Neuron (in vitro differentiated cells): ENCODE data around the gene SLC66A2.
"Not testable (repeated sequence)": the region's sequence is repeated elsewhere in the genome, so short reads cannot be mapped to it uniquely, and the experiment has no call there.

ENCODE experiments used
- H2AFZ ChIP-seq: one replicate; pipeline ENCODE4 v1.6.1; 2013; ENCODE audit warnings: low read depth, mild to moderate bottlenecking, inconsistent platforms, low read length, moderate library complexity
- H3K27me3 ChIP-seq: one replicate; pipeline ENCODE4 v1.6.1; 2013; ENCODE audit warnings: low read length; ENCODE audit not compliant: insufficient read depth
- H3K36me3 ChIP-seq: one replicate; pipeline ENCODE4 v1.6.1; 2013; ENCODE audit warnings: low read length; ENCODE audit not compliant: insufficient read depth
- H3K4me1 ChIP-seq: one replicate; pipeline ENCODE4 v1.6.1; 2013; ENCODE audit warnings: low read length; ENCODE audit not compliant: insufficient read depth
- H3K4me3 ChIP-seq: 2 replicates; pipeline ENCODE4 v1.5.1; 2013; ENCODE audit warnings: mild to moderate bottlenecking, low read length, moderate library complexity
- H3K9me3 ChIP-seq: one replicate; pipeline ENCODE4 v1.6.1; 2013; ENCODE audit warnings: low read length

SLC66A2 gene

DNA sequence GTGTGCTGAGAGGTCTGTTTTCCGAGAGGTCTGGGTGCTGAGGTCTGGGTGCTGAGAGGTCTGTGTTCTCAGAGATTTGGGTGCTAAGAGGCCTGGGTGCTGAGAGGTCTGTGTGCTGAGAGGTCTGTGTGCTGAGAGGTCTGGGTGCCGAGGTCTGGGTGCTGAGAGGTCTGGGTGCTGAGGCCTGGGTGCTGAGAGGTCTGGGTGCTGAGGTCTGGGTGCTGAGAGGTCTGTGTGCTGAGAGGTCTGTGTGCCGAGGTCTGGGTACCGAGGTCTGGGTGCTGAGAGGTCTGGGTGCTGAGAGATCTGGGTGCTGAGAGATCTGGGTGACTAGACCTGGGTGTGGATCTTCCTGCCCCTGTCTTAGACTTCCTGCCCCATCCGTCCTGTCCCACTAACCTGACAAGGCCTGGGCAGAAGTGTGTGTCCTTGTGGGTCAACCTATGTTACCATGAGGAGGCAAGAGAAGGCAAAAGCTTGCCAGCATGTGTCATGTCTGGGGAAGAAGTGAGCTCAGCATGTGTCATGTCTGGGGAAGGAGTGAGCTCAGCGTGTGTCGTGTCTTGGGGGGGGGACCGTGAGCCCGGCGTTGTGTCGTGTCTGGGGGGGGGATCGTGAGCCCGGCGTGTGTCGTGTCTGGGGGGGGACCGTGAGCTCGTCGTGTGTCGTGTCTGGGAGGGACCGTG is 84.4 kb downstream of the SLC66A2 start:
- Histone ChIP-seq H3K36me3 (no peaks in the 10 kb centered on the region), H2AFZ (no peak overlapping the region), H3K9me3 (peaks cover 9% of the 10 kb centered on the region), H3K27me3 (no peaks in the 10 kb centered on the region), H3K4me3 (no peak overlapping the region), H3K4me1 (no peaks in the 10 kb centered on the region)

DNA sequence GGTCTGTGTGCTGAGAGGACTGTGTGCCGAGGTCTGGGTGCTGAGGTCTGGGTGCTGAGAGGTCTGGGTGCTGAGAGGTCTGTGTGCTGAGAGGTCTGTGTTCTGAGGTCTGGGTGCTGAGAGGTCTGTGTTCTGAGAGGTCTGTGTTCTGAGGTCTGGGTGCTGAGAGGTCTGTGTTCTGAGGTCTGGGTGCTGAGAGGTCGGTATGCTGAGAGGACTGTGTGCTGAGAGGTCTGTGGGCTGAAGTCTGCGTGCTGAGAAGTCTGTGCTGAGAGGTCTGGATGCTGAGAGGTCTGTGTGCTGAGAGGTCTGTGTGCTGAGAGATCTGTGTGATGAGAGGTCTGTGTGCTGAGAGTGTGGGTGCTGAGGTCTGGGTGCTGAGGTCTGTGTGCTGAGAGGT is 85.5 kb downstream of the SLC66A2 start:
- not testable (repeated sequence) for H3K4me1 ChIP-seq, H3K36me3 ChIP-seq, H3K4me3 ChIP-seq, H3K27me3 ChIP-seq, H2AFZ ChIP-seq, H3K9me3 ChIP-seq

DNA sequence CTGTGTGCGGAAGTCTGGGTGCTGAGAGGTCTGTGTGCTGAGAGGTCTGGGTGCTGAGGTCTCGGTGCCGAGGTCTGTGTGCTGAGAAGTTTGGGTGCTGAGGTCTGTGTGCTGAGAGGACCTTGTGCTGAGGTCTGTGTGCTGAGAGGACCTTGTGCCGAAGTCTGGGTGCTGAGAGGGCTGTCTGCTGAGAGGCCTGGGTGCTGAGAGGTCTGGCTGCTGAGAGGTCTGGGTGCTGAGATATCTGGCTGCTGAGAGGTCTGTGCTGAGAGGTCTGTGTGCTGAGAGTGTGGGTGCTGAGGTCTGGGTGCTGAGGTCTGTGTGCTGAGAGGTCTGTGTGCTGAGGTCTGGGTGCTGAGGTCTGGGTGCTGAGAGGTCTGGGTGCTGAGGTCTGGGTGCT is 86.5 kb downstream of the SLC66A2 start:
- H2AFZ ChIP-seq, H3K4me1 ChIP-seq: not testable (repeated sequence)

DNA sequence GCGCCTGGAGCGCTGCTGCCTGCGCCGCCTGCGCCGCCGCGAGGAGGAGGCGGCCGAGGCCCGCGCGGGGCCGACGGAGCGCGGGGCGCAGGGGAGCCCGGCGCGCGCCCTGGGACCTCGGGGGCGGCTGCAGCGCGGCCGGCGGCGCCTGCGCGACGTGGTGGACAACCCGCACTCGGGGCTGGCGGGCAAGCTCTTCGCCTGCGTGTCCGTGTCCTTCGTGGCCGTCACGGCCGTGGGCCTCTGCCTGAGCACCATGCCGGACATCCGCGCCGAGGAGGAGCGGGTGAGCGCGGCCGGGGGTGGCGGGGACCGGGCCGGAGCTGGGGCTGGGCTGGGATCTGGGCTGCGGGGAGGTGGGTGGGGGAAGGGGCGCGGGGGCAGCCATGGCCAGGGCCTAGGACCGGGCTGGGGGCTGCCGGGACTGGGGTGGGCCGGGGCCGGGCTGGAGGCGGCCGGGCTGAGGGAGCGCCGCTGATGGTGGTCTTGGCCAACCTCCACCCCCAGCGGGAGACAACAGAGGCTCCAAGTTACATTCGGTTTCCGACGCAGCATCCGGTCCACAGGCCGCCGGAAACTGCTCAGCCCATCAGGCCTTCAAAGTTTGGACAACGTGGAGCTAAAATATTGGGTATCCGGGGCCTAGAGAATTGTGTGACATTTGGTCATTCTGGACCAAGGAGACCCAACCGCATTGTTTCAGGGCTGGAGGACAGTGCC is 87.3 kb downstream of the SLC66A2 start:
- no peaks in the 10 kb centered on the region for H3K4me1 ChIP-seq
- peaks cover 3% of the 10 kb centered on the region for H3K27me3 ChIP-seq
- no peak overlapping the region for H3K4me3 ChIP-seq
- H3K9me3 ChIP-seq, result peaks cover 8% of the 10 kb centered on the region
- no peaks in the 10 kb centered on the region for H3K36me3 ChIP-seq
- H2AFZ ChIP-seq, result no peak overlapping the region

More for the DNA sequence above, 86.5 kb downstream of the SLC66A2 start:
- not testable (repeated sequence) for H3K4me3 ChIP-seq, H3K27me3 ChIP-seq, H3K9me3 ChIP-seq, H3K36me3 ChIP-seq

DNA sequence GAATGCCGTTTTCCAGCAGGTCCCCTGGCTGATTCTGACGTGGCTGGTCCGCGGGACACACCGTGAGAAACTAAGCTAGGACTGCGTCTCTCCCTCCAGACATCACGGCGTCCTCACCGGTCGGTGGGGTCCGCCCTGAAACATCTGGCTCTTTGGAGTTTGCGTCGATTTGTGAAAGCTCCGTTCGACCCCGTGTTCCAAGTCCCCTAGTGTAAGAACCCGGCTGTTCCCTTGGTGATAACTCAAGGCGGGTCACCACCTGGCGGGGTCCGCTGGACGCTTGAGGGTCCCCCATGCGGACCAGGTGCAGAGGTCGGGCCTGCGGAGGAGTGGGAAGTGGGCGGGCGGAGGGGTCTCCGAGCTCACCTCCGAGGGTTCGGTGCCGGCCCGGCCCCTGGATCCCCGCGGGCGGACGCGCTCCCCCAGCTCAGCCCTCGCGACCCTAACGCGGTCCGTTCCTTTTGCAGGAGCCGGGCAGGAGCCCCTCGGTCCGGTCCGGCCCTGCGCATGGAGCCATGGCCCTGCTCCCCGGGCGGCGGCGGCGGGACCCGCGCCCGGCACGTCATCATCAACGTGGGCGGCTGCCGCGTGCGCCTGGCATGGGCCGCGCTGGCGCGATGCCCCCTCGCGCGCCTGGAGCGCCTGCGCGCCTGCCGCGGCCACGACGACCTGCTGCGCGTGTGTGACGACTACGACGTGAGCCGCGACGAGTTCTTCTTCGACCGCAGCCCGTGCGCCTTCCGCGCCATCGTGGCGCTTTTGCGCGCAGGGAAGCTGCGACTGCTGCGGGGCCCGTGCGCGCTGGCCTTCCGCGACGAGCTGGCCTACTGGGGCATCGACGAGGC is 88.1 kb downstream of the SLC66A2 start:
- Histone ChIP-seq H3K36me3 (no peaks in the 10 kb centered on the region), H3K4me1 (no peaks in the 10 kb centered on the region), H3K4me3 (no peak overlapping the region), H3K9me3 (peaks cover 8% of the 10 kb centered on the region), H2AFZ (no peak overlapping the region), H3K27me3 (peaks cover 3% of the 10 kb centered on the region)

DNA sequence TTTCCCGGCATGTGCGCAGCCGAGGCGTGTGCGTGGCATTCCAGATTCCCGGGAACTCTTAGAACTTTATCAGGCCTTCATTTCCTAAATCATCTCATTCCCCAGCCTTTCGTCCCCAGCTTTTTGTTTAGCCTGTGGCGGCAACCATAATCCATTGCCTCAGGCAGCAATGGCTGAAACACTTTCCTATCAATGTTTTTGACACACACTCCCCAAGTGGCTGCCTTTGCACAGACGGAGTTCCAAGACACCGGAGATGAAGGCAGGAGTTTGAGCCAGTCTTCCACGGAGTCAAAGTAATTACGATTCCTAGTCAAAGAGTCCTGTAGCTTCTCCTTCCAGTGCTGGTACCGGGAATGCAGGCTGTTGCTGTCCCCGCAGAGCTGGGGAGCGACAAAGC is 88.9 kb downstream of the SLC66A2 start:
- Histone ChIP-seq H3K36me3 (no peaks in the 10 kb centered on the region), H3K4me3 (no peak overlapping the region), H3K4me1 (no peaks in the 10 kb centered on the region), H3K27me3 (peaks cover 3% of the 10 kb centered on the region), H3K9me3 (peaks cover 8% of the 10 kb centered on the region), H2AFZ (no peak overlapping the region)

DNA sequence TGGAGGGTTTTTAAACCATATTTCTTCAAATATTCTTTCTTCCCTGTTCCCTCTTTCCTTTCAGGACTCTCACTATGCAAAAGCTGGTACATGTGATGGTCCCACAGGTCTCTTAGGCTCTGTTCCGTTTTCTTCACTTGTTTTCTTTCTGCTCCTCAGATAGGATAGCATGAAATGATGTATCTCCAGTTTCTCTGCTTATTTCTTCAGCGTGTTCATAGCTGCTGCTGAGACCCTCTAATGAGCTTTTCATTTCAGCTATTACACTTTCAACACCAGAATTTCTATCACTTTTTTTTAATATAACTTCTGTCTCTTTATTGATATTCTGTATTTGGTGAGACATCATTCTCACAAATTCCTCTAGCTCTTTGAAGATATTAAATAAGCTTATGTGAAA is 89.8 kb downstream of the SLC66A2 start:
- H2AFZ ChIP-seq, result no peak overlapping the region
- H3K36me3 ChIP-seq, result no peaks in the 10 kb centered on the region
- H3K9me3 ChIP-seq, result peaks cover 8% of the 10 kb centered on the region
- no peaks in the 10 kb centered on the region for H3K4me1 ChIP-seq
- peaks cover 3% of the 10 kb centered on the region for H3K27me3 ChIP-seq
- no peak overlapping the region for H3K4me3 ChIP-seq

DNA sequence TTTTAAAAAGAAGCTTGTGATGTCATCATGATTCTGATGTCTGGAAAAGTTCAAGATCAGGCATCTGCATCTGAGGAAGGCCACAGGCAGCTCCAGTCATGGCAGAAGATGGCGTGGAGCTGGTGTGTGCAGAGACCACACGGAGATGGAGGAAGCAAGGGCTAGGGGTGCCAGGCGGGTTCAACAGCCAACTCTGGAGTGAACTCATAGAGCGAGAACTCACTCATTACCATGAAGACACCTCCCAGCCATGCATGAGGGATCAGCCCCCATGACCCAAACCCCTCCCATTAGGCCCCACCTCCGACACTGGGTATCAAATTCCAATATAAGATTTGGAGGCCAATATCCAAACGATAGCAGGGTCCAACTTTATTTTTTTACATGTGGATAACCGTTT is 92.1 kb downstream of the SLC66A2 start:
- H3K27me3 ChIP-seq, result peaks cover 3% of the 10 kb centered on the region

DNA sequence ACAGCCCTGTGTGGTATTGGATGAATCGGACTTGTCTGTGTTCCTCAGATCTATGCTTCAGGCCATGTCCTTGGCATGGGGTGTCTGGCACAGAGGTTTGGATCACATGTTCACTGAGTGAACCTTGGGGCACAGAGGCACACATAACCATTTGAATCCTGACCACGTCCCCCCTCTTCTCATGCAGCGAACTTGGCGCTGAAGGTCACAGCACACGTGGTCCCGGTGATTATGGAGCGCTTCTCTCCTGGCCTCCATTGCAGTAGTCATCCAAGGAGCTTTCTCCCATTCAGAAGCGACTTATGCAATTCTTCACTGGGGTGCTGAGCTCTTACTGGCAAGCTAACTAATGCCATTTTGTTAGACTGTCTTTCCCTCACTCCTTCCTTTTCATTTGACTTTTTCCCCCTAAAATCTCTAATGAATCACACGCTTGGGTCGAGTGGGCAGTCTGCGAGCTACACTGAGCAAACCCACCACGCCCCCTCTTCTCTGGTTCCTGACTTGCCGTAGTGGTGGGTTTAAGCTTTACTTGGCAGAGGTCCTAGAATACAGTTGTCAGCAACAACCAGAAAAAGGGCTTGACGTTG is 94.3 kb downstream of the SLC66A2 start:
- Histone ChIP-seq H3K27me3 (peaks cover 3% of the 10 kb centered on the region), H3K36me3 (no peaks in the 10 kb centered on the region), H3K4me1 (no peaks in the 10 kb centered on the region), H3K9me3 (no peaks in the 10 kb centered on the region), H2AFZ (no peak overlapping the region), H3K4me3 (no peak overlapping the region)

More for the DNA sequence above, 92.1 kb downstream of the SLC66A2 start:
- H3K4me1 ChIP-seq, result no peaks in the 10 kb centered on the region
- H3K4me3 ChIP-seq, result no peak overlapping the region
- peaks cover 8% of the 10 kb centered on the region for H3K9me3 ChIP-seq
- H2AFZ ChIP-seq, result no peak overlapping the region
- H3K36me3 ChIP-seq, result no peaks in the 10 kb centered on the region

DNA sequence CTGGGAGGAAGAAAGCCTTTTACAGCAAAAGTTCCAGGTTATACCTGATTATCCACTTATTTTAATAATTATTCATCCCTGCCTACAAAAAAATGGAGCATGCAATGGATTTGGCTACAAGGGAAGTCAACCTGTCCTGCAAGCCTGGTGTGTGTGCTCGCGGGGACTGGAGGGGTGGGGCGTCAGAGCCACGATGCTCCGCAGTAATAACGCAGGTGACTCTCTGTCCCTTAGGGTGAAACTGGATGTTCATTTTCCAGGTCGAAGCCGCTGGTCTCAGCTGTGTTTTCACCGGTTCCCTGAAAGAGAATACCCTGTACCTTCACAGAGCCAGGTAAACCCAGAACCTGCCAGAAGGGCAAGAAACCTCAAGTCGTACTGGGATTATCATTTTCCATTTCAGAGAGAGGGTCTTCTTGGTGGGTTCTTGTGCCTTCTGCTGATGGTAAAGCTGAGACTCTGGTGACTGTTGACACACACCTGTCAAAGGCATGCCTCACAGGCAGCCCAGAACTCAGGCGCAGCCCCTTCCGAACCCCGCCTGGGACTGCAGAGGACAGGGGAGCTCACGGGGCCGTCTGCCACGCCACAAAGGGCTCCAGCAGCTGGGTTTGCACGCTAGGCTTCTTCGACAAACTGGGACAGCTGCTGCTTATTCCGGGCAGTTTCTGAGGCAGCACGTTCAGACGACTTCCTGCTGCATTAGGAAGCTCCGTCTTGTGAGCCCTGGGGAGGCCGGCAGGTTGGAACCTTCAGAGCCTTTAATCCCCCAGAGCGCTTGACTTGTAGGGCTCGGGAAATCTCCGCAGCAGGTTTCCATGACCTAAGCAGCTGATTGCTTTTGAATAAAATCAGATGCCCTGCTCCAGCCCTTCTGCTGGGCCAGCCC is 95.1 kb downstream of the SLC66A2 start:
- Histone ChIP-seq H3K4me1 (no peaks in the 10 kb centered on the region), H2AFZ (no peak overlapping the region), H3K4me3 (no peak overlapping the region), H3K9me3 (no peaks in the 10 kb centered on the region), H3K36me3 (no peaks in the 10 kb centered on the region), H3K27me3 (peaks cover 3% of the 10 kb centered on the region)

DNA sequence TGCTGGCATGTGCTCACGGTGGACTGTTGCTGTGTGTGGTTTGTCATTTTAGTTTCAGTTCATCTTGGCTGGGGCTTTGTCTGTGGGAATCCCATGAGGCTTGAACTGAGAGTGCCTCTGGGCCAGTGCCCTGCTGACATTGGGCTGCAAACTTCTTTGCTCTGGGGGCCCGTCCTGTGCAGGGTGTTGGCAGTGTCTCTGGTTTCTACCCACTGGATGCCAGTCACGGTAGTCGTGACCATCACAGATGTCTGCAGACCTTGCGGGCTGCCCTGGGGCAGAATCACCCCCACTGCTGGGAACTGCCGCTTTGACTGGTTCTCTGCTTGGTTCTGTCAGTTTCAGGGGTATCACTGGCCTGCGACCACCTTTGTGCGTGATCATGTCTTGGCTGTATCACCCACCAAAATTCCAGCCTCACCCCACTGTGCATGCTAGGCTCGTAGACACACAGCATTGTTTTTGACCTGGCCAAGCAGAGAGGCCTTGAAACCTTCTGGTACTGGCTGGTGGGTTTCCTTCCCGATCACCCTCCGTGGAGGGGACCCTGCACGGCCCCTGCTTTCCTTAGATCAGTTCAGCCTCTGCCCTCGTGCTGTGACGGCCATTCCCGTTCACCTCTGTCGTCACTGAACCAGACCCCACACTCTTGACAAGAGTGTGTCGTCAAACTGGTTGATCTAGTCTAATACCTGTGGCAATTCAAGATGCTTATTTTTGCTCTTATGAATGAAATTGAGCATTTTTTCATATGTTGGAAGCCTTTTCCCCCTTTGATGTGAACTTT is 96.1 kb downstream of the SLC66A2 start:
- Histone ChIP-seq H3K9me3 (no peaks in the 10 kb centered on the region), H3K27me3 (no peaks in the 10 kb centered on the region), H3K4me3 (no peak overlapping the region), H3K4me1 (no peaks in the 10 kb centered on the region), H2AFZ (no peak overlapping the region), H3K36me3 (no peaks in the 10 kb centered on the region)

DNA sequence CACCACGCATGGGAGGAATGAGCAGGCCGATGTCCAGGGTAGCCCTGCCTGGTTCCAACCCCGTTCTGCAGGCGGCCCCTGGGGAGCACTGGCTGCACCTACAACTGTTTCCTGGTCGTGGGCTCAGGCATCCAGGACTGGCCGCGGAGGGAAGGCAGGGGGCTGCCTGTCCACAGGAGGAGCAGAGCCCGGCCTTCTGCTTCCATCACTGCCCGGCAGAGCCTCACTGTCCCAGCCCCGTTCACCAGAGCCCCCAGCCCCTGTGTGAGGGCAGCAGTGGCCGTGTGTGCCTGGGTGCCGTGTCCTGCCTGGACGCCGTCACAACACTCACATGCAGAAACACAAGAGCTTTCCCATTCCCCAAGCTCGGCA is 97.5 kb downstream of the SLC66A2 start:
- Histone ChIP-seq H3K36me3 (no peaks in the 10 kb centered on the region), H3K27me3 (no peaks in the 10 kb centered on the region), H2AFZ (no peak overlapping the region), H3K4me1 (no peaks in the 10 kb centered on the region), H3K4me3 (no peak overlapping the region), H3K9me3 (no peaks in the 10 kb centered on the region)
